Measurements from ENCODE around the gene HAPLN1. TPM values are rescaled to one million over a fixed set of nuclear protein-coding genes. Genes with fewer than 3 reads are reported as not detected.

Gene HAPLN1
- not detected in 2 replicates for total RNA-seq

GRCh38 chr5:83720836-83721537 is at the start of gene HAPLN1:
HAPLN1 (minus strand) TSS chr5:83720855; CDS start chr5:83673523, 47,332 bp downstream.

Small RNA genes within 50 kb of the gene (small RNA-seq; reads per million reads assigned to genes)
- not detected for gene RN7SKP295
- not detected for gene RNU6-620P

Other genes with a start within 250 kb of the HAPLN1 start
- 1.6 and 5.7 TPM in 2 replicates for gene VCAN, start 249.1 kb downstream of the HAPLN1 start, total RNA-seq

Data from placental epithelial cell (primary cell).